OCI-LY1 (cell line): ENCODE data around the gene MED13L.

Experiments used
- H2AFZ ChIP-seq: fragments of 200-600 bp; sonication (generic), shearing (Covaris generic); 2 replicates; pipeline ENCODE4 v1.6.0; 2014; ENCODE audit warnings: antibody characterized with exemption, mild to moderate bottlenecking, low read length
- H3F3A ChIP-seq: fragments of 200-600 bp; sonication (generic), shearing (Covaris generic); 2 replicates; pipeline ENCODE4 v1.6.0; 2014; ENCODE audit warnings: mild to moderate bottlenecking, antibody characterized with exemption, low read length, moderate library complexity; ENCODE audit not compliant: insufficient read depth
- H3K27ac ChIP-seq: fragments of 200-600 bp; sonication (generic); 2 replicates; pipeline ENCODE4 v1.5.1; 2014; ENCODE audit warnings: low read length, mixed run types, mild to moderate bottlenecking, low read depth; ENCODE audit not compliant: poor library complexity, severe bottlenecking
- H3K27me3 ChIP-seq: fragments of 200-600 bp; sonication (generic); 2 replicates; pipeline ENCODE4 v1.6.0; 2014; ENCODE audit warnings: antibody characterized with exemption, mild to moderate bottlenecking, low read length, moderate library complexity; ENCODE audit not compliant: insufficient read depth
- H3K36me3 ChIP-seq: fragments of 200-600 bp; sonication (generic); 2 replicates; pipeline ENCODE4 v1.6.1; 2014; ENCODE audit warnings: mild to moderate bottlenecking, antibody characterized with exemption, low read length, moderate library complexity, mixed read lengths; ENCODE audit not compliant: insufficient read depth
- H3K4me1 ChIP-seq: fragments of 200-600 bp; sonication (generic); 2 replicates; pipeline ENCODE4 v1.5.1; 2014; ENCODE audit warnings: mild to moderate bottlenecking, low read length, moderate library complexity; ENCODE audit not compliant: insufficient read depth, severe bottlenecking
- H3K4me2 ChIP-seq: fragments of 200-600 bp; sonication (generic), shearing (Covaris generic); 2 replicates; pipeline ENCODE4 v1.6.1; 2014; ENCODE audit warnings: low read length
- H3K4me3 ChIP-seq: fragments of 200-600 bp; sonication (generic); 2 replicates; pipeline ENCODE4 v1.5.1; 2014; ENCODE audit warnings: low read length, low read depth, mild to moderate bottlenecking, mixed read lengths; ENCODE audit not compliant: poor library complexity, severe bottlenecking
- H3K79me2 ChIP-seq: fragments of 200-600 bp; shearing (Covaris generic); 2 replicates; pipeline ENCODE4 v1.6.1; 2016; ENCODE audit warnings: mixed run types, low read length, mixed read lengths; ENCODE audit not compliant: insufficient read depth
- H3K9ac ChIP-seq: fragments of 200-600 bp; sonication (generic), shearing (Covaris generic); 2 replicates; pipeline ENCODE4 v1.6.1; 2014; ENCODE audit warnings: mild to moderate bottlenecking, low read length, mixed read lengths
- H3K9me2 ChIP-seq: fragments of 200-600 bp; sonication (generic), shearing (Covaris generic); 2 replicates; pipeline ENCODE4 v1.6.1; 2014; ENCODE audit warnings: low read depth, mild to moderate bottlenecking, low read length, mixed read lengths
- H3K9me3 ChIP-seq: fragments of 200-600 bp; shearing (Covaris generic); 2 replicates; pipeline ENCODE4 v1.6.1; 2014; ENCODE audit warnings: low read length, mixed read lengths
- H4K20me1 ChIP-seq: fragments of 200-600 bp; sonication (generic), shearing (Covaris generic); 2 replicates; pipeline ENCODE4 v1.6.0; 2016; ENCODE audit warnings: mild to moderate bottlenecking, low read length; ENCODE audit not compliant: insufficient read depth
- CTCF ChIP-seq: fragments of 200-600 bp; sonication (generic), shearing (Covaris generic); IDR thresholded peaks from 2 replicates; pipeline ENCODE4 v1.5.1; 2017; ENCODE audit warnings: mild to moderate bottlenecking, antibody characterized with exemption, low read length, moderate library complexity, mixed read lengths
- EZH2 ChIP-seq: fragments of 200-600 bp; sonication (generic), shearing (Covaris generic); IDR thresholded peaks from 2 replicates; pipeline ENCODE4 v1.8.0; 2017; ENCODE audit warnings: borderline replicate concordance, mixed run types, mild to moderate bottlenecking, antibody characterized with exemption, low read length, moderate library complexity, mixed read lengths

The MED13L gene

GRCh38 chr12:116319898-116320621 lies 42.6 kb upstream of the MED13L start:
- H3K36me3 ChIP-seq: no peaks in the 10 kb centered on the region
- no peak overlapping the region for H3K27ac ChIP-seq
- no peak overlapping the region for H3K4me2 ChIP-seq
- H2AFZ ChIP-seq: no peak overlapping the region
- H3K4me1 ChIP-seq: no peaks in the 10 kb centered on the region
- H4K20me1 ChIP-seq: no peaks in the 10 kb centered on the region
- no peaks in the 10 kb centered on the region for H3K79me2 ChIP-seq
- no peak overlapping the region for H3K9ac ChIP-seq
- H3K27me3 ChIP-seq: no peaks in the 10 kb centered on the region
- no peaks in the 10 kb centered on the region for H3K9me3 ChIP-seq
- H3F3A ChIP-seq: no peaks in the 10 kb centered on the region
- no peak overlapping the region for H3K4me3 ChIP-seq
- TF ChIP-seq EZH2: no peak
- TF ChIP-seq CTCF: no peak
- no peaks in the 10 kb centered on the region for H3K9me2 ChIP-seq

- Histone ChIP-seq H3K27ac (no peak overlapping the region), H3K4me3 (no peak overlapping the region), H3K27me3 (no peaks in the 10 kb centered on the region), H3K4me2 (no peak overlapping the region), H3K79me2 (no peaks in the 10 kb centered on the region), H3K9ac (no peak overlapping the region), H3K9me3 (no peaks in the 10 kb centered on the region), H2AFZ (no peak overlapping the region), H4K20me1 (no peaks in the 10 kb centered on the region), H3K36me3 (no peaks in the 10 kb centered on the region), H3K4me1 (no peaks in the 10 kb centered on the region), H3F3A (no peaks in the 10 kb centered on the region), H3K9me2 (no peaks in the 10 kb centered on the region)
- no peak for TF ChIP-seq EZH2
- no peak for TF ChIP-seq CTCF
Observed at GRCh38 chr12:116319233-116319897, 41.9 kb upstream of the MED13L start.

GRCh38 chr12:116318576-116319232 lies 41.2 kb upstream of the MED13L start:
- no peaks in the 10 kb centered on the region for H4K20me1 ChIP-seq
- H3K4me2 ChIP-seq: no peak overlapping the region
- no peak overlapping the region for H3K27ac ChIP-seq
- no peaks in the 10 kb centered on the region for H3K9me3 ChIP-seq
- H3K36me3 ChIP-seq: no peaks in the 10 kb centered on the region
- no peak overlapping the region for H3K4me3 ChIP-seq
- no peaks in the 10 kb centered on the region for H3K4me1 ChIP-seq
- TF ChIP-seq CTCF: no peak
- H3K79me2 ChIP-seq: no peaks in the 10 kb centered on the region
- no peaks in the 10 kb centered on the region for H3K9me2 ChIP-seq
- no peaks in the 10 kb centered on the region for H3K27me3 ChIP-seq
- H3F3A ChIP-seq: no peaks in the 10 kb centered on the region
- no peak overlapping the region for H2AFZ ChIP-seq
- H3K9ac ChIP-seq: no peak overlapping the region
